Heart left ventricle (tissue), 16 donors: ENCODE measurements around the gene IPO5. TPM values are rescaled to one million over a fixed set of nuclear protein-coding genes. Genes with fewer than 3 reads are reported as not detected.
"Not testable (repeated sequence)": the region's sequence is repeated elsewhere in the genome, so short reads cannot be mapped to it uniquely, and the experiment has no call there.

Source experiments
- ATAC-seq, 4 donors: fragments of 200-7000 bp; cut with Tn5 transposase; one replicate each; pipeline ENCODE4 v1.9.1; 2020 to 2022; ENCODE audit warnings: moderate library complexity in 4 of 4, mild to moderate bottlenecking in 3 of 4, moderate number of reproducible peaks in 1 of 4
- DNase-seq, 5 donors: peaks; one replicate each; pipeline ENCODE4 v3.0.0-alpha.2; 2020
- H3K27ac ChIP-seq, 12 donors: fragments of 200-600 bp; sonication (generic) in 4 of 12; one replicate each; pipeline versions ENCODE4 v1.5.0 to v1.8.0; 2016 to 2022; ENCODE audit warnings: mild to moderate bottlenecking in 2 of 12
- H3K27me3 ChIP-seq, 9 donors: fragments of 200-600 bp; sonication (generic) in 2 of 9; one replicate each; pipeline versions ENCODE4 v1.5.1 to v1.8.0; 2016 to 2022; ENCODE audit warnings: mild to moderate bottlenecking in 3 of 9
- H3K36me3 ChIP-seq, 9 donors: fragments of 200-600 bp; sonication (generic) in 2 of 9; one replicate each; pipeline versions ENCODE4 v1.5.0 to v1.8.0; 2018 to 2022; ENCODE audit warnings: mild to moderate bottlenecking in 2 of 9
- H3K4me1 ChIP-seq, 12 donors: fragments of 200-600 bp; sonication (generic) in 4 of 12; one replicate each; pipeline versions ENCODE4 v1.5.0 to v1.8.0; 2016 to 2022; ENCODE audit warnings: mild to moderate bottlenecking in 3 of 12
- H3K4me3 ChIP-seq, 12 donors: fragments of 200-600 bp; sonication (generic) in 4 of 12; one replicate each; pipeline versions ENCODE4 v1.5.0 to v1.8.0; 2017 to 2022; ENCODE audit warnings: mild to moderate bottlenecking in 9 of 12, moderate library complexity in 4 of 12
- H3K9me3 ChIP-seq, 12 donors: fragments of 200-600 bp; sonication (generic) in 4 of 12; one replicate each; pipeline versions ENCODE4 v1.5.0 to v1.8.0; 2016 to 2022; ENCODE audit warnings: mild to moderate bottlenecking in 1 of 12
- CTCF ChIP-seq, 12 donors: fragments of 200-600 bp; sonication (generic) in 4 of 12; IDR thresholded peaks; one replicate each; pipeline versions ENCODE4 v1.5.0 to v1.8.0; 2018 to 2022; ENCODE audit warnings: antibody characterized with exemption in 12 of 12, mild to moderate bottlenecking in 5 of 12
- POLR2A ChIP-seq, 2 donors: fragments of 450-650 bp; IDR thresholded peaks; one replicate each; pipeline ENCODE4 v1.6.1; 2017; ENCODE audit warnings: antibody characterized with exemption in 2 of 2, mild to moderate bottlenecking in 2 of 2, moderate library complexity in 2 of 2
- WGBS, 4 donors: extraction: QIAGEN DNeasy Blood & Tissue Kit in 2 of 4; methylation state at CpG; one replicate each; pipeline versions ENCODE4 v1.1.5 to v1.1.7; 2013 to 2018; 5-methylcytosine and 5-hydroxymethylcytosine counted together
- intact Hi-C, 10 donors: fragments of 100-400 bp; cut with DNase I; formaldehyde crosslinking; loops; one replicate each; pipeline versions ENCODE4 v1.11.1 to v1.14.2; 2022
- polyA plus RNA-seq, 2 donors: library from polyadenylated mRNA; stranded (reverse); fragments of 200-250 nt; gene quantifications; one replicate each; pipeline ENCODE4 v1.2.3, GENCODE V29; 2013
- total RNA-seq, 9 donors: library from RNA; depleted of rRNA in 2 of 9; stranded (reverse); fragments of >200 nt in 2 of 9; fragmentation: NEBNext Ultra II Directional in 3 of 9; extraction: Animal tissue kit (Norgen Biotek cat#: 25700) in 3 of 9; gene quantifications; one replicate each; pipeline versions ENCODE4 v1.1.0 to v1.2.4, GENCODE V29; 2016 to 2023
- donor health status: ischemic (EF 13 %, LVEDD 7.1; RV severe dilation, severe dysfunction).
- donor health status: healthy with polysubstance abuse.
- donor health status: DM: no; HTN: yes; CAD: no.
- donor health status: DM: no; HTN: no; CAD: no.
- donor health status: ischemic (EF 25% LVEDD 6.9; RV normal size, moderate dysfunction).
- donor health status: ischemic (EF 25% LVEDD 5.7; RV mildly dilated, moderate dysfunction).
- donor health status: healthy.
- donor health status: DM: yes; HTN: yes; CAD: no.
- donor health status: ischemic (EF 35%, LVEDD 5.7; RV mildly dilated, moderate dysfunction).
- donor health status: nonischemic (EF 11% LVEDD 7.7; RV severe dilation, severe dysfunction).
- donor health status: DM: yes; HTN: yes; CAD: no.
- donor health status: PGD.
- donor health status: ischemic (EF 29% LVEDD 5.4; RV normal size, mild dysfunction).
- donor health status: nonischemic (EF 23%, LVEDD 6.1; RV moderate dilation, normal function).

IPO5 gene
- total and polyA plus RNA-seq, 11 donors = 18.4 to 219 (median 111) TPM

GRCh38 chr13:98041081-98041820 lies 87.8 kb downstream of the IPO5 start:
- no peak overlapping the region for H3K27ac ChIP-seq
- TF ChIP-seq CTCF (IDR thresholded peaks at IDR 0.05) = no peak
- no peak for TF ChIP-seq POLR2A (IDR thresholded peaks at IDR 0.05)
- no peaks in the 10 kb centered on the region for H3K9me3 ChIP-seq
- 78 to 84% (median 83%) methylated on average over 5 of the region's 5 CpGs for WGBS, 4 donors
- DNase-seq (no peak), ATAC-seq (no peak)
- no peaks in the 10 kb centered on the region for H3K27me3 ChIP-seq
- H3K4me1 ChIP-seq = no peaks in the 10 kb centered on the region
- H3K36me3 ChIP-seq = no peaks in the 10 kb centered on the region
- no peak overlapping the region for H3K4me3 ChIP-seq
- intact Hi-C loops = no loop called here

- no peak overlapping the region for H3K27ac ChIP-seq
- no peak for DNase-seq
- no peak for ATAC-seq
- no peaks in the 10 kb centered on the region for H3K4me1 ChIP-seq
- H3K27me3 ChIP-seq = no peaks in the 10 kb centered on the region
- no peaks in the 10 kb centered on the region for H3K9me3 ChIP-seq
- no peak overlapping the region for H3K4me3 ChIP-seq
- no peaks in the 10 kb centered on the region for H3K36me3 ChIP-seq
- WGBS, 4 donors = 78 to 91% (median 87%) methylated on average over 10 of the region's 10 CpGs
- intact Hi-C loops = no loop called here
- TF ChIP-seq CTCF (IDR thresholded peaks at IDR 0.05) (no peak), POLR2A (IDR thresholded peaks at IDR 0.05) (no peak)
These were observed 90.8 kb downstream of the IPO5 start for GRCh38 chr13:98044301-98044700.

GRCh38 chr13:98047785-98048184 lies 94.3 kb downstream of the IPO5 start:
- H3K36me3 ChIP-seq, H3K9me3 ChIP-seq, DNase-seq, H3K4me1 ChIP-seq, intact Hi-C loops, ATAC-seq, H3K4me3 ChIP-seq, H3K27ac ChIP-seq, H3K27me3 ChIP-seq: not testable (repeated sequence)
- WGBS, 4 donors = 73 to 85% (median 82%) methylated on average over 12 of the region's 12 CpGs

- H3K9me3 ChIP-seq = peaks cover 0 to 3% (median 0%) of the 10 kb centered on the region in 12 donors
- no peak for TF ChIP-seq CTCF (IDR thresholded peaks at IDR 0.05)
- no peak for TF ChIP-seq POLR2A (IDR thresholded peaks at IDR 0.05)
- no peaks in the 10 kb centered on the region for H3K4me1 ChIP-seq
- ATAC-seq (no peak), DNase-seq (no peak)
- H3K36me3 ChIP-seq = no peaks in the 10 kb centered on the region
- 67 to 73% (median 69%) methylated on average over 9 of the region's 9 CpGs for WGBS, 4 donors
- H3K27ac ChIP-seq = no peak overlapping the region
- H3K4me3 ChIP-seq = no peak overlapping the region
- H3K27me3 ChIP-seq = no peaks in the 10 kb centered on the region
- intact Hi-C loops = no loop called here
These were observed 94.8 kb downstream of the IPO5 start for GRCh38 chr13:98048265-98048664.

GRCh38 chr13:98050041-98050466 lies 96.6 kb downstream of the IPO5 start:
- no peak overlapping the region for H3K27ac ChIP-seq
- intact Hi-C loops = no loop called here
- DNase-seq = no peak
- peaks cover 0 to 3% (median 0%) of the 10 kb centered on the region in 12 donors for H3K9me3 ChIP-seq
- H3K4me1 ChIP-seq = no peaks in the 10 kb centered on the region
- peaks cover 0 to 3% (median 0%) of the 10 kb centered on the region in 9 donors for H3K27me3 ChIP-seq
- 46 to 58% (median 52%) methylated on average over 6 of the region's 6 CpGs for WGBS, 4 donors
- H3K4me3 ChIP-seq = no peak overlapping the region
- H3K36me3 ChIP-seq = no peaks in the 10 kb centered on the region
- TF ChIP-seq POLR2A (IDR thresholded peaks at IDR 0.05) (no peak), CTCF (IDR thresholded peaks at IDR 0.05) (no peak)
- ATAC-seq = no peak
